ENCODE results near the gene CCDC57.

The CCDC57 gene

GRCh38 chr17:82105417-82105881 lies 107.2 kb downstream of the CCDC57 start:
- Histone ChIP-seq H3K4me3 (IDR thresholded peaks at IDR 0.05; ENCODE audit: insufficient read depth, low read depth, low read length) (no peak overlapping the region), H3K4me1 (ENCODE audit: low read depth, poor library complexity, severe bottlenecking) (peaks cover 15% of the 10 kb centered on the region), H3K4me2 (peak overlapping the region; percentile 72; the same call in 1 of the 2 replicates), H2AFZ (ENCODE audit: low read depth) (no peak overlapping the region), H3K36me3 (ENCODE audit: insufficient read depth) (no peaks in the 10 kb centered on the region), H3K27ac (peak overlapping the region; percentile 49), H4K20me1 (ENCODE audit: insufficient read depth) (no peaks in the 10 kb centered on the region), H3K27me3 (ENCODE audit: insufficient read depth, low read depth) (no peaks in the 10 kb centered on the region), H3K79me2 (ENCODE audit: insufficient read depth, low read depth) (0 out of 2 replicates have a peak, but pooled peaks cover 4% of the 10 kb centered on the region), H3K9ac (no peak overlapping the region; the same call in 1 of the 2 replicates)
- TF ChIP-seq CTCF (conservative IDR thresholded peaks at IDR 0.05; ENCODE audit: low read depth, low read length): no peak

- peak overlapping the region; percentile 72; the same call in 1 of the 2 replicates for H3K4me2 ChIP-seq
- H3K9ac ChIP-seq: no peak overlapping the region
- H3K79me2 ChIP-seq (ENCODE audit: insufficient read depth, low read depth): 0 out of 2 replicates have a peak, but pooled peaks cover 4% of the 10 kb centered on the region
- H3K4me1 ChIP-seq (ENCODE audit: low read depth, poor library complexity, severe bottlenecking): peaks cover 17% of the 10 kb centered on the region
- H2AFZ ChIP-seq (ENCODE audit: low read depth): no peak overlapping the region
- no peaks in the 10 kb centered on the region for H3K27me3 ChIP-seq (ENCODE audit: insufficient read depth, low read depth)
- no peak overlapping the region for H3K27ac ChIP-seq
- H3K4me3 ChIP-seq (IDR thresholded peaks at IDR 0.05; ENCODE audit: insufficient read depth, low read depth, low read length): no peak overlapping the region
- H3K36me3 ChIP-seq (ENCODE audit: insufficient read depth): no peaks in the 10 kb centered on the region
- TF ChIP-seq CTCF (conservative IDR thresholded peaks at IDR 0.05; ENCODE audit: low read depth, low read length): no peak
- H4K20me1 ChIP-seq (ENCODE audit: insufficient read depth): no peaks in the 10 kb centered on the region
Measured at GRCh38 chr17:82104797-82105416, 107.7 kb downstream of the CCDC57 start.

GRCh38 chr17:82103553-82104451 lies 108.8 kb downstream of the CCDC57 start:
- Histone ChIP-seq H4K20me1 (ENCODE audit: insufficient read depth) (no peaks in the 10 kb centered on the region), H3K79me2 (ENCODE audit: insufficient read depth, low read depth) (0 out of 2 replicates have a peak, but pooled peaks cover 10% of the 10 kb centered on the region), H3K36me3 (ENCODE audit: insufficient read depth) (no peaks in the 10 kb centered on the region), H2AFZ (ENCODE audit: low read depth) (no peak overlapping the region), H3K9ac (no peak overlapping the region), H3K4me2 (no peak overlapping the region), H3K4me3 (IDR thresholded peaks at IDR 0.05; ENCODE audit: insufficient read depth, low read depth, low read length) (no peak overlapping the region), H3K4me1 (ENCODE audit: low read depth, poor library complexity, severe bottlenecking) (peaks cover 25% of the 10 kb centered on the region), H3K27me3 (ENCODE audit: insufficient read depth, low read depth) (no peaks in the 10 kb centered on the region), H3K27ac (no peak overlapping the region)
- no peak for TF ChIP-seq CTCF (conservative IDR thresholded peaks at IDR 0.05; ENCODE audit: low read depth, low read length)

GRCh38 chr17:82101767-82102679 lies 110.6 kb downstream of the CCDC57 start:
- H3K27ac ChIP-seq: no peak overlapping the region

More at GRCh38 chr17:82101767-82102679, 110.6 kb downstream of the CCDC57 start:
- H3K4me1 ChIP-seq (ENCODE audit: low read depth, poor library complexity, severe bottlenecking): peaks cover 21% of the 10 kb centered on the region
- H3K79me2 ChIP-seq (ENCODE audit: insufficient read depth, low read depth): peaks cover 21% of the 10 kb centered on the region
- H3K4me2 ChIP-seq: no peak overlapping the region
- H3K36me3 ChIP-seq (ENCODE audit: insufficient read depth): no peaks in the 10 kb centered on the region; the same call in 1 of the 2 replicates
- no peaks in the 10 kb centered on the region for H4K20me1 ChIP-seq (ENCODE audit: insufficient read depth)
- no peak overlapping the region for H3K4me3 ChIP-seq (IDR thresholded peaks at IDR 0.05; ENCODE audit: insufficient read depth, low read depth, low read length)
- H3K9ac ChIP-seq: no peak overlapping the region
- H3K27me3 ChIP-seq (ENCODE audit: insufficient read depth, low read depth): no peaks in the 10 kb centered on the region
- no peak overlapping the region for H2AFZ ChIP-seq (ENCODE audit: low read depth)
- no peak for TF ChIP-seq CTCF (conservative IDR thresholded peaks at IDR 0.05; ENCODE audit: low read depth, low read length)
